Measurements from ENCODE around the gene CFI. TPM values are rescaled to one million over a fixed set of nuclear protein-coding genes. Genes with fewer than 3 reads are reported as not detected.
"Not testable (repeated sequence)": the region's sequence is repeated elsewhere in the genome, so short reads cannot be mapped to it uniquely, and the experiment has no call there.

The CFI gene
- total RNA-seq, 2 donors from 2014 or later = not detected

GRCh38 chr4:109815151-109816081 is 13.6 kb upstream of the CFI start, which contains the start of gene GAR1:
TSS of gene GAR1 (plus strand) at chr4:109815762. CDS start at chr4:109816165, 403 bp downstream.
- H3K4me1 Mint-ChIP-seq = peaks cover 28% of the 10 kb centered on the region

GRCh38 chr4:109811707-109812106 is 9.9 kb upstream of the CFI start:
- Mint-ChIP-seq H3K27me3 (peaks cover 4% of the 10 kb centered on the region), H3K4me3 (no peak overlapping the region), H3K36me3 (ENCODE audit: low read depth) (peaks cover 15% of the 10 kb centered on the region), H3K9me3 (no peaks in the 10 kb centered on the region), H3K27ac (no peak overlapping the region), H3K4me1 (peaks cover 10% of the 10 kb centered on the region)
- ATAC-seq (replicated peaks) = no peak

More at GRCh38 chr4:109815151-109816081, 13.6 kb upstream of the CFI start, which contains the start of gene GAR1:
- Mint-ChIP-seq H3K4me3 (peak within 1 kb of the TSS; percentile 98), H3K36me3 (ENCODE audit: low read depth) (peaks cover 52% of the 10 kb centered on the region), H3K27me3 (no peaks in the 10 kb centered on the region), H3K9me3 (no peaks in the 10 kb centered on the region), H3K27ac (peak within 1 kb of the TSS; percentile 98)
- ATAC-seq (replicated peaks) = peak; percentile 96

- ATAC-seq (replicated peaks) = no peak
- Mint-ChIP-seq H3K36me3 (ENCODE audit: low read depth) (peaks cover 6% of the 10 kb centered on the region), H3K4me1 (peaks cover 1% of the 10 kb centered on the region), H3K9me3 (no peaks in the 10 kb centered on the region), H3K4me3 (no peak overlapping the region), H3K27me3 (peaks cover 4% of the 10 kb centered on the region), H3K27ac (no peak overlapping the region)
These were observed 9.0 kb upstream of the CFI start for GRCh38 chr4:109810552-109811387.

GRCh38 chr4:109809655-109810054 is 7.9 kb upstream of the CFI start:
- H3K9me3 Mint-ChIP-seq = no peaks in the 10 kb centered on the region
- H3K4me1 Mint-ChIP-seq = no peaks in the 10 kb centered on the region
- ATAC-seq (replicated peaks) = no peak
- peaks cover 4% of the 10 kb centered on the region for H3K27me3 Mint-ChIP-seq
- H3K36me3 Mint-ChIP-seq (ENCODE audit: low read depth) = no peaks in the 10 kb centered on the region
- H3K4me3 Mint-ChIP-seq = no peak overlapping the region
- H3K27ac Mint-ChIP-seq = no peak overlapping the region

GRCh38 chr4:109803924-109804571 is 2.2 kb upstream of the CFI start:
- no peak overlapping the region for H3K4me3 Mint-ChIP-seq
- H3K27me3 Mint-ChIP-seq = peaks cover 4% of the 10 kb centered on the region
- H3K36me3 Mint-ChIP-seq (ENCODE audit: low read depth) = no peaks in the 10 kb centered on the region
- H3K4me1 Mint-ChIP-seq = no peaks in the 10 kb centered on the region
- no peak overlapping the region for H3K27ac Mint-ChIP-seq
- no peaks in the 10 kb centered on the region for H3K9me3 Mint-ChIP-seq
- peak; percentile 31 for ATAC-seq (replicated peaks)

GRCh38 chr4:109801099-109801789 is 555 bp downstream of the CFI start:
- H3K36me3 Mint-ChIP-seq (ENCODE audit: low read depth) = no peaks in the 10 kb centered on the region
- H3K9me3 Mint-ChIP-seq = no peaks in the 10 kb centered on the region
- H3K4me1 Mint-ChIP-seq = no peaks in the 10 kb centered on the region
- H3K27me3 Mint-ChIP-seq = peaks cover 3% of the 10 kb centered on the region
- no peak for ATAC-seq (replicated peaks)
- no peak overlapping the region for H3K27ac Mint-ChIP-seq
- H3K4me3 Mint-ChIP-seq = no peak overlapping the region

GRCh38 chr4:109798866-109799265 is 2.9 kb downstream of the CFI start:
- H3K4me1 Mint-ChIP-seq = no peaks in the 10 kb centered on the region
- peaks cover 7% of the 10 kb centered on the region for H3K27me3 Mint-ChIP-seq
- no peak for ATAC-seq (replicated peaks)
- H3K4me3 Mint-ChIP-seq = no peak overlapping the region
- H3K36me3 Mint-ChIP-seq (ENCODE audit: low read depth) = no peaks in the 10 kb centered on the region
- no peak overlapping the region for H3K27ac Mint-ChIP-seq
- peaks cover 12% of the 10 kb centered on the region for H3K9me3 Mint-ChIP-seq

- Mint-ChIP-seq H3K4me3 (no peak overlapping the region), H3K27me3 (peaks cover 14% of the 10 kb centered on the region), H3K27ac (no peak overlapping the region), H3K4me1 (no peaks in the 10 kb centered on the region), H3K9me3 (peaks cover 12% of the 10 kb centered on the region), H3K36me3 (ENCODE audit: low read depth) (no peaks in the 10 kb centered on the region)
- ATAC-seq (replicated peaks) = no peak
These were observed 6.7 kb downstream of the CFI start for GRCh38 chr4:109795059-109795458.

GRCh38 chr4:109787807-109788206 is 14.0 kb downstream of the CFI start:
- Mint-ChIP-seq H3K27ac (no peak overlapping the region), H3K4me3 (no peak overlapping the region), H3K27me3 (peaks cover 2% of the 10 kb centered on the region), H3K9me3 (no peaks in the 10 kb centered on the region), H3K4me1 (no peaks in the 10 kb centered on the region), H3K36me3 (ENCODE audit: low read depth) (no peaks in the 10 kb centered on the region)
- no peak for ATAC-seq (replicated peaks)

- no peaks in the 10 kb centered on the region for H3K36me3 Mint-ChIP-seq (ENCODE audit: low read depth)
- H3K4me3 Mint-ChIP-seq = no peak overlapping the region
- no peaks in the 10 kb centered on the region for H3K27me3 Mint-ChIP-seq
- no peak overlapping the region for H3K27ac Mint-ChIP-seq
- no peak for ATAC-seq (replicated peaks)
- no peaks in the 10 kb centered on the region for H3K9me3 Mint-ChIP-seq
- no peaks in the 10 kb centered on the region for H3K4me1 Mint-ChIP-seq
These were observed 15.0 kb downstream of the CFI start for GRCh38 chr4:109786846-109787245.

GRCh38 chr4:109782092-109782491 is 19.7 kb downstream of the CFI start:
- ATAC-seq (replicated peaks); H3K9me3 Mint-ChIP-seq; H3K27ac Mint-ChIP-seq; H3K4me3 Mint-ChIP-seq; H3K27me3 Mint-ChIP-seq; H3K36me3 Mint-ChIP-seq (ENCODE audit: low read depth); H3K4me1 Mint-ChIP-seq: not testable (repeated sequence)

- Mint-ChIP-seq H3K36me3 (ENCODE audit: low read depth) (no peaks in the 10 kb centered on the region), H3K27ac (no peak overlapping the region)
- ATAC-seq (replicated peaks) = no peak
These were observed 36.9 kb downstream of the CFI start for GRCh38 chr4:109764789-109765402.

GRCh38 chr4:109764376-109764775 is 37.4 kb downstream of the CFI start:
- H3K4me3 Mint-ChIP-seq = no peak overlapping the region
- H3K27ac Mint-ChIP-seq = no peak overlapping the region
- H3K36me3 Mint-ChIP-seq (ENCODE audit: low read depth) = no peaks in the 10 kb centered on the region
- no peak for ATAC-seq (replicated peaks)
- H3K4me1 Mint-ChIP-seq = peaks cover 4% of the 10 kb centered on the region
- peaks cover 4% of the 10 kb centered on the region for H3K27me3 Mint-ChIP-seq
- no peaks in the 10 kb centered on the region for H3K9me3 Mint-ChIP-seq

More at GRCh38 chr4:109764789-109765402, 36.9 kb downstream of the CFI start:
- Mint-ChIP-seq H3K4me3 (no peak overlapping the region), H3K9me3 (no peaks in the 10 kb centered on the region), H3K27me3 (peaks cover 4% of the 10 kb centered on the region), H3K4me1 (peaks cover 4% of the 10 kb centered on the region)

Data from activated T-helper 17 cell treated with anti-CD3 and anti-CD28 coated beads, Interleukin-2, amount 50 U/mL, for 72 hours (primary cell).